Fibroblast of skin of left quadriceps (primary cell): Measurements from ENCODE around the gene TESMIN.

Experiments used
- DNase-seq, 2 experiments: peaks; one replicate each; pipeline ENCODE4 v3.0.0-alpha.2; 2013; ENCODE audit warnings: low read depth in 2 of 2

The TESMIN gene

GRCh38 chr11:68711114-68711513 is 40.2 kb downstream of the TESMIN start:
- DNase-seq: no peak

- DNase-seq: no peak
These were observed 40.9 kb downstream of the TESMIN start for GRCh38 chr11:68710409-68710808.

- DNase-seq: no peak
These were observed 42.3 kb downstream of the TESMIN start for GRCh38 chr11:68709062-68709461.

- no peak for DNase-seq
These were observed 43.8 kb downstream of the TESMIN start for GRCh38 chr11:68707527-68707926.

GRCh38 chr11:68704887-68705286 is 46.4 kb downstream of the TESMIN start:
- no peak for DNase-seq

GRCh38 chr11:68698993-68699392 is 52.3 kb downstream of the TESMIN start:
- DNase-seq: no peak

GRCh38 chr11:68695531-68695930 is 55.8 kb downstream of the TESMIN start:
- DNase-seq: no peak

- no peak for DNase-seq
These were observed 56.7 kb downstream of the TESMIN start for GRCh38 chr11:68694431-68695297.

- no peak for DNase-seq
These were observed 57.8 kb downstream of the TESMIN start for GRCh38 chr11:68693484-68693882.

- DNase-seq: no peak
These were observed 58.3 kb downstream of the TESMIN start for GRCh38 chr11:68692871-68693483.

GRCh38 chr11:68692115-68692514 is 59.2 kb downstream of the TESMIN start:
- no peak for DNase-seq

- no peak for DNase-seq
These were observed 59.9 kb downstream of the TESMIN start for GRCh38 chr11:68691402-68691784.

GRCh38 chr11:68690671-68691401 is 60.5 kb downstream of the TESMIN start:
- no peak for DNase-seq

GRCh38 chr11:68689737-68690625 is 61.3 kb downstream of the TESMIN start:
- no peak for DNase-seq

- no peak for DNase-seq
These were observed 62.4 kb downstream of the TESMIN start for GRCh38 chr11:68688881-68689280.

GRCh38 chr11:68687986-68688385 is 63.3 kb downstream of the TESMIN start:
- DNase-seq: no peak

- DNase-seq: no peak
These were observed 64.0 kb downstream of the TESMIN start for GRCh38 chr11:68687311-68687710.

GRCh38 chr11:68686486-68686885 is 64.8 kb downstream of the TESMIN start:
- DNase-seq: no peak

- DNase-seq: no peak
These were observed 65.5 kb downstream of the TESMIN start for GRCh38 chr11:68685656-68686380.

GRCh38 chr11:68684385-68685356 is 66.6 kb downstream of the TESMIN start, which contains the start of gene GAL:
Gene GAL, plus strand, starts transcription at chr11:68684544. Its CDS starts 380 bp downstream, at chr11:68684924.
- no peak for DNase-seq
